B cell (primary cell): ENCODE data around the gene RPL19. TPM values are rescaled to one million over a fixed set of nuclear protein-coding genes. Genes with fewer than 3 reads are reported as not detected.

Source experiments
- ATAC-seq: fragments of 200-7000 bp; cut with Tn5 transposase; one replicate; pipeline ENCODE4 v1.10.0; 2021; ENCODE audit warnings: low read depth, mild to moderate bottlenecking, moderate number of reproducible peaks, moderate library complexity
- CTCF ChIA-PET: fragments of 350-600 bp; sonication (Branson Sonifier 250); formaldehyde crosslinking; loops from one replicate; lab custom pipeline; 2021; ENCODE audit warnings: antibody characterized with exemption, inconsistent platforms; lab: Charles Lee
- POLR2A ChIA-PET: fragments of 350-600 bp; sonication (Branson Sonifier 250); formaldehyde crosslinking; loops from one replicate; lab custom pipeline; 2021; ENCODE audit warnings: antibody characterized with exemption; lab: Charles Lee
- DNase-seq: peaks from one replicate; pipeline ENCODE4 v3.0.0; 2013
- H2AFZ ChIP-seq: 2 replicates; pipeline ENCODE4 v1.6.1; 2012; ENCODE audit warnings: mild to moderate bottlenecking, low read depth, low read length; ENCODE audit not compliant: insufficient read depth, poor library complexity, severe bottlenecking
- H3K27ac ChIP-seq, 2 donors: 1 replicate in 1 of 2; 2 replicates in 1 of 2; pipeline ENCODE4 v1.5.1; 2012 to 2013; ENCODE audit warnings: low read length in 2 of 2, mild to moderate bottlenecking in 2 of 2, moderate library complexity in 1 of 2
- H3K27me3 ChIP-seq, 4 experiments: fragments of 200-600 bp in 1 of 4; sonication (generic) in 1 of 4; replicated peaks in 1 of 4; 1 replicate in 2 of 4; 2 replicates in 2 of 4; pipeline versions ENCODE4 v1.6.1 to v1.7.0; 2013 to 2016; ENCODE audit warnings: low read length in 3 of 4, mild to moderate bottlenecking in 2 of 4, mixed read lengths in 1 of 4, moderate library complexity in 1 of 4; ENCODE audit not compliant: insufficient read depth in 4 of 4, control insufficient read depth in 3 of 4; ENCODE audit errors: control extremely low read depth in 1 of 4
- H3K36me3 ChIP-seq, 2 experiments: replicated peaks in 1 of 2; 1 replicate in 1 of 2; 2 replicates in 1 of 2; pipeline versions ENCODE4 v1.6.1 to v1.7.1; 2013; ENCODE audit warnings: low read length in 1 of 2; ENCODE audit not compliant: insufficient read depth in 2 of 2, control insufficient read depth in 1 of 2; ENCODE audit errors: control extremely low read depth in 1 of 2, extremely low read depth in 1 of 2
- H3K4me1 ChIP-seq, 2 donors: fragments of 200-600 bp in 1 of 2; sonication (generic) in 1 of 2; 1 replicate in 1 of 2; 2 replicates in 1 of 2; pipeline versions ENCODE4 v1.5.1 to v1.6.1; 2013 to 2017; ENCODE audit warnings: low read length in 2 of 2; ENCODE audit not compliant: control insufficient read depth in 2 of 2, insufficient read depth in 2 of 2
- H3K4me2 ChIP-seq: replicated peaks from 2 replicates; pipeline ENCODE3; 2012; ENCODE audit warnings: mild to moderate bottlenecking, low read depth, low read length; ENCODE audit not compliant: poor library complexity, severe bottlenecking
- H3K4me3 ChIP-seq, 5 experiments: fragments of 200-600 bp in 1 of 5; sonication (generic) in 1 of 5; 1 replicate in 3 of 5; 2 replicates in 2 of 5; pipeline versions ENCODE4 v1.5.1 to v1.7.0; 2011 to 2016; ENCODE audit warnings: low read length in 4 of 5, mild to moderate bottlenecking in 4 of 5, low read depth in 2 of 5, control low read depth in 1 of 5, moderate library complexity in 1 of 5; ENCODE audit not compliant: insufficient read depth in 1 of 5; ENCODE audit errors: control extremely low read depth in 1 of 5, extremely low read depth in 1 of 5
- H3K79me2 ChIP-seq: fragments of 200-600 bp; sonication (generic); one replicate; pipeline ENCODE4 v1.6.0; 2016; ENCODE audit warnings: low read length; ENCODE audit not compliant: control insufficient read depth, insufficient read depth
- H3K9ac ChIP-seq: fragments of 200-600 bp; sonication (generic); 2 replicates; pipeline ENCODE4 v1.6.1; 2017; ENCODE audit warnings: mild to moderate bottlenecking, low read length, moderate library complexity
- H3K9me3 ChIP-seq, 3 donors: one replicate each; pipeline versions ENCODE4 v1.6.1 to v1.7.1; 2013; ENCODE audit warnings: low read length in 2 of 3; ENCODE audit not compliant: control insufficient read depth in 2 of 3, insufficient read depth in 1 of 3; ENCODE audit errors: control extremely low read depth in 1 of 3
- H4K20me1 ChIP-seq: 2 replicates; pipeline ENCODE4 v1.6.0; 2012; ENCODE audit warnings: mild to moderate bottlenecking, low read length; ENCODE audit not compliant: insufficient read depth, control insufficient read depth, poor library complexity, severe bottlenecking
- H3K27ac Mint-ChIP-seq: one replicate; pipeline ENCODE4 v1.8.0; 2021; ENCODE audit warnings: mixed read lengths
- H3K27me3 Mint-ChIP-seq: one replicate; pipeline ENCODE4 v1.8.0; 2021; ENCODE audit warnings: mixed read lengths
- H3K4me1 Mint-ChIP-seq: one replicate; pipeline ENCODE4 v1.8.0; 2021; ENCODE audit warnings: mixed read lengths
- H3K4me3 Mint-ChIP-seq: one replicate; pipeline ENCODE4 v1.8.0; 2021; ENCODE audit warnings: mixed read lengths
- H3K9me3 Mint-ChIP-seq: one replicate; pipeline ENCODE4 v1.8.0; 2022; ENCODE audit warnings: mixed read lengths; ENCODE audit not compliant: insufficient read depth
- EZH2 ChIP-seq: IDR thresholded peaks from 2 replicates; pipeline ENCODE4 v1.6.1; 2012; ENCODE audit warnings: borderline replicate concordance, low read depth, mild to moderate bottlenecking, moderate library complexity, low read length; ENCODE audit not compliant: insufficient read depth, poor library complexity, severe bottlenecking
- WGBS: methylation state at CpG from one replicate; pipeline ENCODE4 v1.1.5; 2013; ENCODE audit warnings: missing lambda C conversion rate; ENCODE audit not compliant: insufficient coverage; 5-methylcytosine and 5-hydroxymethylcytosine counted together
- intact Hi-C: fragments of 100-400 bp; cut with micrococcal nuclease; formaldehyde crosslinking; loops from one replicate; pipeline ENCODE4 v1.10.0; 2022
- polyA plus RNA-seq: library from polyadenylated mRNA; depleted of rRNA; stranded (reverse); fragments of >200 nt; gene quantifications from 2 replicates; pipeline ENCODE4 v1.2.3, GENCODE V29; 2012
- total RNA-seq, 2 donors: library from RNA; stranded (reverse); fragments of 120-200 nt in 1 of 2; gene quantifications; 1 replicate in 1 of 2; 2 replicates in 1 of 2; pipeline versions ENCODE4 v1.2.3 to v1.2.4, GENCODE V29; 2013 to 2022
- TF ChIP-seq, protein P1 (sequence below): fragments of 200-600 bp; IDR thresholded peaks from one replicate; pipeline ENCODE4 v1.8.0; 2022; ENCODE audit warnings: antibody characterized with exemption, mild to moderate bottlenecking

RPL19 gene
- total and polyA plus RNA-seq, 2 donors (not counting 1 experiment from before 2014, with no cell fraction given): 3,041 to 3,233 TPM

DNA sequence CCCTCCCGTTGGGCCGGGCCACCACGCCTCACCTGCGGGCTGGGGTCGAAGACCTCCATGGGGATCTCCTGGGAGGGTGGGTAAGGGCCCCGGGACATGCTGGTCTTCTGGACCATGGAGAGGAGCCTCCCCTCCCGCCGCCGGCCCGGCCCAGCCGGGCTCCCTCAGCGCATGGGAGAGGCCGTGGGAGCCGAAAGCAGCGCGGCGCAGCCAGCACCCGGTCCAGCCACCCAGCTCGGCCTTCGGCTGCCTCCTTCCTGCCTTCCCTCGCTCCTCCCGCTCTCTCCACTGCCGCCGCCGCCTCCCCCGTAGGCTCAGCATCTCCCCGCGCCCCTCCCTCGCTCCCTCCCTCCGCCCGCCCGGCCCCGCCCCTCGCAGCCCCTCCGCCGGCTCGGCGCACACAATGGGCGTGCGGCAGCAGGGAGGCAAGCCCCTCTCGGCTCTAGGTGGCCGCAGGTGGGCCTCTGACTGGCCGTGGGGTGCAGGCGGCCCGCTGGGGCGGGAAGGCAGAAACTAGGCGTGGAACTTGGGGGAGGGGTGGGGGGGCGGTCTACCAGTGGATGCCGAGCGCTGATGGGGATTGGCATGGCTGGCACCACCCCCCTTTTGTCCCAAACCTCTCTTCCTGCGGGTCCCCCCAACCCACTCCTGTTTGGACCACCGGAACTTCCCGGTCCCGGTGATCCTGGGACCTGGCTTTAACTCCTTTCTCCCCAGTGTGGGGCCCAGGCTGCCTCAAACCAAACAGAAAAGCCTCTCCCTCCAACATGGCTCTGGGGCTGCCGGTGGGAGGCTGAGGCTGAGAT, 2.5 kb upstream of the RPL19 start, which contains the start of gene CACNB1:
CACNB1 (minus strand) TSS at position 290 of the 806 bp plus-strand sequence; CDS start at position 116, 174 bp downstream.
- ATAC-seq (peak; percentile 39), DNase-seq (peak; percentile 65)
- Histone ChIP-seq H3K27ac (no peak within 1 kb of the TSS), H2AFZ (peak within 1 kb of the TSS; percentile 93), H3K9ac (peak within 1 kb of the TSS; percentile 77), H3K36me3 (peaks cover 2 to 16% of the 10 kb centered on the region in 2 experiments), H3K9me3 (no peaks in the 10 kb centered on the region), H3K4me3 (peak within 1 kb of the TSS; percentile 11 to 87 (median 65)), H3K4me2 (peak within 1 kb of the TSS; percentile 98), H3K4me1 (peaks cover 37 to 60% of the 10 kb centered on the region in 2 donors), H3K27me3 (no peaks in the 10 kb centered on the region), H3K79me2 (peaks cover 20% of the 10 kb centered on the region), H4K20me1 (peaks cover 26% of the 10 kb centered on the region)
- Mint-ChIP-seq H3K9me3 (no peaks in the 10 kb centered on the region), H3K4me1 (peaks cover 50% of the 10 kb centered on the region), H3K4me3 (peak within 1 kb of the TSS; percentile 89), H3K27ac (peak within 1 kb of the TSS; percentile 71), H3K27me3 (no peaks in the 10 kb centered on the region)
- intact Hi-C loops: loop anchor here (5.0 kb wide), 1 partner anchor 45 kb away; the partner anchor contains the start of gene PLXDC1
- under 1% methylated on average over 39 of the region's 55 CpGs for WGBS
- TF ChIP-seq, protein P1, sequence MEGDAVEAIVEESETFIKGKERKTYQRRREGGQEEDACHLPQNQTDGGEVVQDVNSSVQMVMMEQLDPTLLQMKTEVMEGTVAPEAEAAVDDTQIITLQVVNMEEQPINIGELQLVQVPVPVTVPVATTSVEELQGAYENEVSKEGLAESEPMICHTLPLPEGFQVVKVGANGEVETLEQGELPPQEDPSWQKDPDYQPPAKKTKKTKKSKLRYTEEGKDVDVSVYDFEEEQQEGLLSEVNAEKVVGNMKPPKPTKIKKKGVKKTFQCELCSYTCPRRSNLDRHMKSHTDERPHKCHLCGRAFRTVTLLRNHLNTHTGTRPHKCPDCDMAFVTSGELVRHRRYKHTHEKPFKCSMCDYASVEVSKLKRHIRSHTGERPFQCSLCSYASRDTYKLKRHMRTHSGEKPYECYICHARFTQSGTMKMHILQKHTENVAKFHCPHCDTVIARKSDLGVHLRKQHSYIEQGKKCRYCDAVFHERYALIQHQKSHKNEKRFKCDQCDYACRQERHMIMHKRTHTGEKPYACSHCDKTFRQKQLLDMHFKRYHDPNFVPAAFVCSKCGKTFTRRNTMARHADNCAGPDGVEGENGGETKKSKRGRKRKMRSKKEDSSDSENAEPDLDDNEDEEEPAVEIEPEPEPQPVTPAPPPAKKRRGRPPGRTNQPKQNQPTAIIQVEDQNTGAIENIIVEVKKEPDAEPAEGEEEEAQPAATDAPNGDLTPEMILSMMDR: no peak
- TF ChIP-seq EZH2: no peak
- ChIA-PET POLR2A (interaction anchor here (0.6 to 0.7 kb wide), 3 partner anchors 12 to 27 kb away, joined by 4 to 5 read pairs (median 4); no protein-coding TSS in a partner anchor), CTCF (interaction anchor here (2.4 to 18.9 kb wide), 3 partner anchors 9 to 47 kb away, joined by 12 to 707 read pairs (median 12); no protein-coding TSS in a partner anchor)
